ENCODE results near the gene SVIP.

The SVIP gene

GRCh38 chr11:22829231-22830081 lies at the start of gene SVIP:
Gene SVIP, minus strand, starts transcription at chr11:22829801. Its CDS starts 53 bp downstream, at chr11:22829748.
- TF ChIP-seq, protein P1, sequence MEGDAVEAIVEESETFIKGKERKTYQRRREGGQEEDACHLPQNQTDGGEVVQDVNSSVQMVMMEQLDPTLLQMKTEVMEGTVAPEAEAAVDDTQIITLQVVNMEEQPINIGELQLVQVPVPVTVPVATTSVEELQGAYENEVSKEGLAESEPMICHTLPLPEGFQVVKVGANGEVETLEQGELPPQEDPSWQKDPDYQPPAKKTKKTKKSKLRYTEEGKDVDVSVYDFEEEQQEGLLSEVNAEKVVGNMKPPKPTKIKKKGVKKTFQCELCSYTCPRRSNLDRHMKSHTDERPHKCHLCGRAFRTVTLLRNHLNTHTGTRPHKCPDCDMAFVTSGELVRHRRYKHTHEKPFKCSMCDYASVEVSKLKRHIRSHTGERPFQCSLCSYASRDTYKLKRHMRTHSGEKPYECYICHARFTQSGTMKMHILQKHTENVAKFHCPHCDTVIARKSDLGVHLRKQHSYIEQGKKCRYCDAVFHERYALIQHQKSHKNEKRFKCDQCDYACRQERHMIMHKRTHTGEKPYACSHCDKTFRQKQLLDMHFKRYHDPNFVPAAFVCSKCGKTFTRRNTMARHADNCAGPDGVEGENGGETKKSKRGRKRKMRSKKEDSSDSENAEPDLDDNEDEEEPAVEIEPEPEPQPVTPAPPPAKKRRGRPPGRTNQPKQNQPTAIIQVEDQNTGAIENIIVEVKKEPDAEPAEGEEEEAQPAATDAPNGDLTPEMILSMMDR (IDR thresholded peaks at IDR 0.05; ENCODE audit: extremely low read depth, missing control alignments), result peak; percentile 80
- DNase-seq (ENCODE audit: low spot score), result peak; percentile 92

GRCh38 chr11:22878604-22879003 lies 49.0 kb upstream of the SVIP start:
- TF ChIP-seq, protein P1 (IDR thresholded peaks at IDR 0.05; ENCODE audit: extremely low read depth, missing control alignments), result no peak
- no peak for DNase-seq (ENCODE audit: low spot score)

DNA sequence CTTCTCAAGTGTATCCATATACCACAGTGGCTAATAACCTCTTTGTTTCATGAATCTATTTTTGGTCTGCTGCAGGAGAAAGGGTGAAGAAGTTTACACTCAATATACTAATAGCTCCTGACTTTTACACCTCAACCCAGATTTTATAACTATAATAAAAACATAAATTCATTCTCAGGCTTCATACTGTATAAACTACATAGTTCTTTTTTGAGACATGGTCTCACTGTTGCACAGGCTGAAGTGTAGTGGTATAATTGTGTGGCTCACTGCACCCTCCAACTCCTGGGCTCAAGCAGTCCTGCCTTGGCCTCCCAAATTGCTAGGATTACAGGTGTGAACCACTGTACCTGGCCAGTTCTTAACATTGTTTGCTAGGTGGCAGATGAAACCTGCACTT lies 48.4 kb upstream of the SVIP start:
- DNase-seq (ENCODE audit: low spot score), result no peak
- TF ChIP-seq, protein P1 (IDR thresholded peaks at IDR 0.05; ENCODE audit: extremely low read depth, missing control alignments), result no peak

- peak; percentile 67 for DNase-seq (ENCODE audit: low spot score)
- TF ChIP-seq, protein P1 (IDR thresholded peaks at IDR 0.05; ENCODE audit: extremely low read depth, missing control alignments), result peak; percentile 62
Observed at GRCh38 chr11:22875869-22876473, 46.4 kb upstream of the SVIP start.

GRCh38 chr11:22869325-22869724 lies 39.7 kb upstream of the SVIP start:
- DNase-seq (ENCODE audit: low spot score), result peak; percentile 5
- TF ChIP-seq, protein P1 (IDR thresholded peaks at IDR 0.05; ENCODE audit: extremely low read depth, missing control alignments), result no peak

GRCh38 chr11:22860241-22860640 lies 30.6 kb upstream of the SVIP start, which contains the start of gene CCDC179:
Gene CCDC179, minus strand, starts transcription at chr11:22860474. Its CDS starts 53 bp downstream, at chr11:22860421.
- DNase-seq (ENCODE audit: low spot score), result no peak
- TF ChIP-seq, protein P1 (IDR thresholded peaks at IDR 0.05; ENCODE audit: extremely low read depth, missing control alignments), result no peak

- TF ChIP-seq, protein P1 (IDR thresholded peaks at IDR 0.05; ENCODE audit: extremely low read depth, missing control alignments), result no peak
- DNase-seq (ENCODE audit: low spot score), result no peak
Observed at GRCh38 chr11:22859756-22860155, 30.2 kb upstream of the SVIP start.

All from GM20000 (cell line).